ENCODE results near the gene MAGI2. TPM values are rescaled to one million over a fixed set of nuclear protein-coding genes. Genes with fewer than 3 reads are reported as not detected.

Gene MAGI2
- total and polyA plus RNA-seq, 2 experiments from 2014 or later, result 10.4 to 26.4 TPM

GRCh38 chr7:78143661-78144060 lies 1309.8 kb downstream of the MAGI2 start:
- Mint-ChIP-seq H3K27me3 (ENCODE audit: insufficient read depth, low read depth, poor library complexity) (peaks cover 4% of the 10 kb centered on the region), H3K4me1 (peaks cover 12% of the 10 kb centered on the region; the same call in 2 of the 3 replicates)

More at GRCh38 chr7:78143661-78144060, 1309.8 kb downstream of the MAGI2 start:
- no peak overlapping the region for H2AFZ ChIP-seq
- H4K20me1 ChIP-seq (replicated peaks; ENCODE audit: insufficient read depth), result no peaks in the 10 kb centered on the region
- Mint-ChIP-seq H3K4me3 (no peak overlapping the region), H3K36me3 (ENCODE audit: low read depth) (no peaks in the 10 kb centered on the region; the same call in 2 of the 3 replicates), H3K27ac (no peak overlapping the region), H3K9me3 (no peaks in the 10 kb centered on the region; the same call in 2 of the 3 replicates)
- H3K27me3 ChIP-seq (ENCODE audit: insufficient read depth), result no peaks in the 10 kb centered on the region
- no peaks in the 10 kb centered on the region for H3K79me2 ChIP-seq (replicated peaks; ENCODE audit: insufficient read depth)
- TF ChIP-seq EZH2phosphoT487 (IDR thresholded peaks at IDR 0.05; ENCODE audit: unreplicated experiment), result no peak
- TF ChIP-seq ZNF114 (CRISPR knock-in tag; IDR thresholded peaks at IDR 0.05), result no peak
- no peak for TF ChIP-seq NANOG (IDR thresholded peaks at IDR 0.05; ENCODE audit: borderline replicate concordance)
- TF ChIP-seq ETS1 (IDR thresholded peaks at IDR 0.05), result no peak
- TF ChIP-seq STAT1 (IDR thresholded peaks at IDR 0.05; ENCODE audit: unreplicated experiment), result no peak
- TF ChIP-seq CREB1 (CRISPR knock-in tag; IDR thresholded peaks at IDR 0.05; ENCODE audit: low read depth), result no peak
- TF ChIP-seq JUNB (IDR thresholded peaks at IDR 0.05; ENCODE audit: unreplicated experiment), result no peak
- no peak for TF ChIP-seq EZH2 (IDR thresholded peaks at IDR 0.05; ENCODE audit: low read depth, unreplicated experiment)
- TF ChIP-seq POLR2AphosphoS5 (IDR thresholded peaks at IDR 0.05; ENCODE audit: low read depth), result no peak
- TF ChIP-seq ZNF462 (CRISPR knock-in tag; IDR thresholded peaks at IDR 0.05), result no peak
- no peak for TF ChIP-seq REST (IDR thresholded peaks at IDR 0.05; ENCODE audit: unreplicated experiment)
- no peak overlapping the region for H3K27ac ChIP-seq (ENCODE audit: low read depth)
- H3K4me3 ChIP-seq, result no peak overlapping the region
- H3K4me2 ChIP-seq, result no peak overlapping the region
- peaks cover 5% of the 10 kb centered on the region for H3K4me1 ChIP-seq (ENCODE audit: insufficient read depth)
- ATAC-seq (no peak), DNase-seq (ENCODE audit: low spot score) (no peak)
- H3K9me2 ChIP-seq (ENCODE audit: insufficient read depth), result no peaks in the 10 kb centered on the region
- no peaks in the 10 kb centered on the region for H3K36me3 ChIP-seq (ENCODE audit: insufficient read depth)
- H3F3A ChIP-seq (replicated peaks; ENCODE audit: low read depth), result no peaks in the 10 kb centered on the region
